ENCODE measurements around the gene FOXP1.

DNA sequence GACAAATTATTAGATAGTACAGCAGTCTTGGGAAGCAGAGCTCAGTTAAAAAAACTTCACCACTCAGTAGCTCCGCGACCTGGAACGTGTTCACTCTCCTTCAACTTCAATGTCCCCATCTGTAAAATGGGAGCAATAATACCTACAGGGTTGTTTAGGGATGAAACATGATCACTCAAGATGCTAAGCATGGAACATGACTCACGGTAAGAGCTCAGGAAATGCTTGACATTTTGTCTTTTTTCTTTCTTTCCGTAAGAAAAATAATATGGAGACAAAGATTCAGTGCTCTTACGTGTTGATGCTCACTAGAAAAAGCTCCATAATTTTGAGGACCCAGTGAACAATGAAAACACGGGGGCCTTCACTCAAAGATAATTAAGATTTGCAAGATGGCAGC lies 664.4 kb downstream of the FOXP1 start:
- TF ChIP-seq RXRA (IDR thresholded peaks at IDR 0.05; ENCODE audit: insufficient read depth, low read depth, low read length), result no peak
- TF ChIP-seq EZH2 (IDR thresholded peaks at IDR 0.05; ENCODE audit: low read depth, low read length, severe bottlenecking), result no peak
- no peak for TF ChIP-seq ATF3 (IDR thresholded peaks at IDR 0.05; ENCODE audit: insufficient read depth, low read depth, low read length)
- TF ChIP-seq, protein P1, sequence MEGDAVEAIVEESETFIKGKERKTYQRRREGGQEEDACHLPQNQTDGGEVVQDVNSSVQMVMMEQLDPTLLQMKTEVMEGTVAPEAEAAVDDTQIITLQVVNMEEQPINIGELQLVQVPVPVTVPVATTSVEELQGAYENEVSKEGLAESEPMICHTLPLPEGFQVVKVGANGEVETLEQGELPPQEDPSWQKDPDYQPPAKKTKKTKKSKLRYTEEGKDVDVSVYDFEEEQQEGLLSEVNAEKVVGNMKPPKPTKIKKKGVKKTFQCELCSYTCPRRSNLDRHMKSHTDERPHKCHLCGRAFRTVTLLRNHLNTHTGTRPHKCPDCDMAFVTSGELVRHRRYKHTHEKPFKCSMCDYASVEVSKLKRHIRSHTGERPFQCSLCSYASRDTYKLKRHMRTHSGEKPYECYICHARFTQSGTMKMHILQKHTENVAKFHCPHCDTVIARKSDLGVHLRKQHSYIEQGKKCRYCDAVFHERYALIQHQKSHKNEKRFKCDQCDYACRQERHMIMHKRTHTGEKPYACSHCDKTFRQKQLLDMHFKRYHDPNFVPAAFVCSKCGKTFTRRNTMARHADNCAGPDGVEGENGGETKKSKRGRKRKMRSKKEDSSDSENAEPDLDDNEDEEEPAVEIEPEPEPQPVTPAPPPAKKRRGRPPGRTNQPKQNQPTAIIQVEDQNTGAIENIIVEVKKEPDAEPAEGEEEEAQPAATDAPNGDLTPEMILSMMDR (IDR thresholded peaks at IDR 0.05; ENCODE audit: control extremely low read depth in 1 of 3, insufficient read depth in 1 of 3, low read depth in 1 of 3, low read length in 3 of 3), result no peak
- TF ChIP-seq POLR2AphosphoS5 (IDR thresholded peaks at IDR 0.05; ENCODE audit: low read depth, low read length), result no peak
- no peak for TF ChIP-seq TCF12 (IDR thresholded peaks at IDR 0.05; ENCODE audit: low read depth, low read length)
- no peak for TF ChIP-seq POLR2A (IDR thresholded peaks at IDR 0.05; ENCODE audit: control extremely low read depth in 1 of 2, low read depth in 2 of 2, low read length in 2 of 2)
- TF ChIP-seq, protein P2, sequence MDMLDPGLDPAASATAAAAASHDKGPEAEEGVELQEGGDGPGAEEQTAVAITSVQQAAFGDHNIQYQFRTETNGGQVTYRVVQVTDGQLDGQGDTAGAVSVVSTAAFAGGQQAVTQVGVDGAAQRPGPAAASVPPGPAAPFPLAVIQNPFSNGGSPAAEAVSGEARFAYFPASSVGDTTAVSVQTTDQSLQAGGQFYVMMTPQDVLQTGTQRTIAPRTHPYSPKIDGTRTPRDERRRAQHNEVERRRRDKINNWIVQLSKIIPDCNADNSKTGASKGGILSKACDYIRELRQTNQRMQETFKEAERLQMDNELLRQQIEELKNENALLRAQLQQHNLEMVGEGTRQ (IDR thresholded peaks at IDR 0.05; ENCODE audit: low read length), result no peak

Measured in H1 (cell line).